Panc1 (cell line): ENCODE results near the gene MCCC2.

Experiments
- POLR2AphosphoS5 ChIP-seq: IDR thresholded peaks from 2 replicates; pipeline ENCODE4 v1.6.1; 2012; ENCODE audit warnings: mild to moderate bottlenecking, low read depth, low read length, moderate library complexity
- SIN3A ChIP-seq: IDR thresholded peaks from 2 replicates; pipeline ENCODE4 v1.6.1; 2012; ENCODE audit warnings: low read depth, mild to moderate bottlenecking, low read length, moderate library complexity, borderline replicate concordance; ENCODE audit not compliant: insufficient read depth
- TCF7L2 ChIP-seq: IDR thresholded peaks from 2 replicates; pipeline ENCODE4 v1.6.1; 2011; ENCODE audit warnings: mild to moderate bottlenecking, low read depth, low read length, inconsistent platforms
- TF ChIP-seq, protein P1 (sequence below): fragments of 450-650 bp; IDR thresholded peaks from 2 replicates; pipeline ENCODE4 v1.5.1; 2017; ENCODE audit warnings: mild to moderate bottlenecking
- TF ChIP-seq, protein P2 (sequence below), 2 experiments: IDR thresholded peaks; 2 replicates each; pipeline ENCODE4 v1.6.1; 2011 to 2012; ENCODE audit warnings: low read depth in 2 of 2, control low read depth in 1 of 2, low read length in 1 of 2, mild to moderate bottlenecking in 1 of 2, moderate library complexity in 1 of 2; ENCODE audit not compliant: insufficient read depth in 1 of 2

DNA sequence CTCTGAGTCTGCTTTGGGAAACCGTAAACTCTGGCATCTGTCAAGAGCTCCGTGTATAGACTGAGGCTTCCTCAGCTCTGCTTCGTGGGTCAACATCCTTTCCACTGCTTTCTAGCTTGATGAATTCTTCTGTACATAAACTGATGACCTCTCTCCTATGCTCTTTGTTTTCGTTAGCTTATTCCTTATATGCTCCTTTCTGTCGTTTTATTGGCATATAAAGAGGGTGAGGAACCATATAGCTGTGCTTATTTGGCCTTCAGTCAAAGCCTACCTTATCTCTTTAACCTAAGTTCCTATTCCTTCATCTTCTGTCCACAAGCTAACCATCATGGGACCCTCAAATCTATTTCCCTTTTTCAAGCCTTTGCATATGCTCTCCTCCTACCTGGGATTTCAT, 92.6 kb downstream of the MCCC2 start:
- TF ChIP-seq, protein P1, sequence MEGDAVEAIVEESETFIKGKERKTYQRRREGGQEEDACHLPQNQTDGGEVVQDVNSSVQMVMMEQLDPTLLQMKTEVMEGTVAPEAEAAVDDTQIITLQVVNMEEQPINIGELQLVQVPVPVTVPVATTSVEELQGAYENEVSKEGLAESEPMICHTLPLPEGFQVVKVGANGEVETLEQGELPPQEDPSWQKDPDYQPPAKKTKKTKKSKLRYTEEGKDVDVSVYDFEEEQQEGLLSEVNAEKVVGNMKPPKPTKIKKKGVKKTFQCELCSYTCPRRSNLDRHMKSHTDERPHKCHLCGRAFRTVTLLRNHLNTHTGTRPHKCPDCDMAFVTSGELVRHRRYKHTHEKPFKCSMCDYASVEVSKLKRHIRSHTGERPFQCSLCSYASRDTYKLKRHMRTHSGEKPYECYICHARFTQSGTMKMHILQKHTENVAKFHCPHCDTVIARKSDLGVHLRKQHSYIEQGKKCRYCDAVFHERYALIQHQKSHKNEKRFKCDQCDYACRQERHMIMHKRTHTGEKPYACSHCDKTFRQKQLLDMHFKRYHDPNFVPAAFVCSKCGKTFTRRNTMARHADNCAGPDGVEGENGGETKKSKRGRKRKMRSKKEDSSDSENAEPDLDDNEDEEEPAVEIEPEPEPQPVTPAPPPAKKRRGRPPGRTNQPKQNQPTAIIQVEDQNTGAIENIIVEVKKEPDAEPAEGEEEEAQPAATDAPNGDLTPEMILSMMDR: no peak
- TF ChIP-seq POLR2AphosphoS5 (no peak), SIN3A (no peak), TCF7L2 (no peak)
- TF ChIP-seq, protein P2, sequence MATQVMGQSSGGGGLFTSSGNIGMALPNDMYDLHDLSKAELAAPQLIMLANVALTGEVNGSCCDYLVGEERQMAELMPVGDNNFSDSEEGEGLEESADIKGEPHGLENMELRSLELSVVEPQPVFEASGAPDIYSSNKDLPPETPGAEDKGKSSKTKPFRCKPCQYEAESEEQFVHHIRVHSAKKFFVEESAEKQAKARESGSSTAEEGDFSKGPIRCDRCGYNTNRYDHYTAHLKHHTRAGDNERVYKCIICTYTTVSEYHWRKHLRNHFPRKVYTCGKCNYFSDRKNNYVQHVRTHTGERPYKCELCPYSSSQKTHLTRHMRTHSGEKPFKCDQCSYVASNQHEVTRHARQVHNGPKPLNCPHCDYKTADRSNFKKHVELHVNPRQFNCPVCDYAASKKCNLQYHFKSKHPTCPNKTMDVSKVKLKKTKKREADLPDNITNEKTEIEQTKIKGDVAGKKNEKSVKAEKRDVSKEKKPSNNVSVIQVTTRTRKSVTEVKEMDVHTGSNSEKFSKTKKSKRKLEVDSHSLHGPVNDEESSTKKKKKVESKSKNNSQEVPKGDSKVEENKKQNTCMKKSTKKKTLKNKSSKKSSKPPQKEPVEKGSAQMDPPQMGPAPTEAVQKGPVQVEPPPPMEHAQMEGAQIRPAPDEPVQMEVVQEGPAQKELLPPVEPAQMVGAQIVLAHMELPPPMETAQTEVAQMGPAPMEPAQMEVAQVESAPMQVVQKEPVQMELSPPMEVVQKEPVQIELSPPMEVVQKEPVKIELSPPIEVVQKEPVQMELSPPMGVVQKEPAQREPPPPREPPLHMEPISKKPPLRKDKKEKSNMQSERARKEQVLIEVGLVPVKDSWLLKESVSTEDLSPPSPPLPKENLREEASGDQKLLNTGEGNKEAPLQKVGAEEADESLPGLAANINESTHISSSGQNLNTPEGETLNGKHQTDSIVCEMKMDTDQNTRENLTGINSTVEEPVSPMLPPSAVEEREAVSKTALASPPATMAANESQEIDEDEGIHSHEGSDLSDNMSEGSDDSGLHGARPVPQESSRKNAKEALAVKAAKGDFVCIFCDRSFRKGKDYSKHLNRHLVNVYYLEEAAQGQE (IDR thresholded peaks at IDR 0.05; ENCODE audit: insufficient read depth in 1 of 2, low read depth in 2 of 2, low read length in 1 of 2): no peak
